IMR-90 (cell line): ENCODE results near the gene EIF1B. TPM values are rescaled to one million over a fixed set of nuclear protein-coding genes. Genes with fewer than 3 reads are reported as not detected.

ENCODE experiments used
- ATAC-seq: fragments of 200-7000 bp; cut with Tn5 transposase; 2 replicates; pipeline ENCODE4 v1.9.1; 2020; ENCODE audit warnings: low read depth, mild to moderate bottlenecking, moderate library complexity
- Bru-seq: library from RNA; stranded (reverse); fragments of 400-500 nt; gene quantifications from one replicate; lab custom pipeline; 2021; lab: Mats Ljungman, UMichigan
- BruChase-seq, 2 experiments: library from RNA; stranded (reverse); fragments of 400-500 nt; gene quantifications; one replicate each; lab custom pipeline; 2021; lab: Mats Ljungman, UMichigan
- BruUV-seq: library from RNA; stranded (reverse); fragments of 400-500 nt; replicated peaks from 2 replicates; lab custom pipeline; 2021; lab: Mats Ljungman, UMichigan
- CTCF ChIA-PET: fragments of 300-600 bp; formaldehyde crosslinking; extraction: SDS; loops from one replicate; lab custom pipeline; 2021; ENCODE audit warnings: antibody characterized with exemption; lab: Yijun Ruan, JAX
- POLR2A ChIA-PET: fragments of 300-600 bp; sonication (Branson Sonifier 250); formaldehyde crosslinking; loops from one replicate; lab custom pipeline; 2022; ENCODE audit warnings: antibody characterized with exemption; ENCODE audit not compliant: unreplicated experiment; lab: Charles Lee
- DNase-seq: peaks from one replicate; pipeline ENCODE4 v3.0.0; 2013
- H2AFZ ChIP-seq: replicated peaks from 2 replicates; pipeline ENCODE3; 2013; ENCODE audit warnings: low read length, mild to moderate bottlenecking; ENCODE audit not compliant: poor library complexity
- H2AK5ac ChIP-seq: 2 replicates; pipeline ENCODE4 v1.6.1; 2013; ENCODE audit warnings: low read depth, low read length, inconsistent platforms
- H2AK9ac ChIP-seq: replicated peaks from 2 replicates; pipeline ENCODE3; 2013; ENCODE audit warnings: mild to moderate bottlenecking, low read depth, low read length, moderate library complexity; ENCODE audit not compliant: poor library complexity
- H2BK120ac ChIP-seq: 2 replicates; pipeline ENCODE4 v1.6.1; 2013; ENCODE audit warnings: low read depth, low read length, inconsistent platforms
- H2BK15ac ChIP-seq: 3 replicates; pipeline ENCODE4 v1.6.1; 2013; ENCODE audit warnings: low read depth, low read length, inconsistent platforms
- H2BK20ac ChIP-seq: 2 replicates; pipeline ENCODE4 v1.6.1; 2013; ENCODE audit warnings: low read depth, mild to moderate bottlenecking, inconsistent platforms, low read length, moderate library complexity
- H2BK5ac ChIP-seq: 2 replicates; pipeline ENCODE4 v1.6.1; 2013; ENCODE audit warnings: mild to moderate bottlenecking, low read depth, low read length, inconsistent platforms; ENCODE audit not compliant: poor library complexity, severe bottlenecking
- H3K14ac ChIP-seq: replicated peaks from 2 replicates; pipeline ENCODE4 v1.6.1; 2013; ENCODE audit warnings: low read depth, low read length, inconsistent platforms
- H3K18ac ChIP-seq: 2 replicates; pipeline ENCODE4 v1.6.1; 2013; ENCODE audit warnings: low read depth, low read length, control low read depth
- H3K23ac ChIP-seq: 2 replicates; pipeline ENCODE4 v1.6.1; 2013; ENCODE audit warnings: low read depth, low read length, inconsistent platforms
- H3K27ac ChIP-seq: 2 replicates; pipeline ENCODE4 v1.5.1; 2013; ENCODE audit warnings: mild to moderate bottlenecking, control low read depth, low read length; ENCODE audit not compliant: insufficient read depth
- H3K27me3 ChIP-seq: 2 replicates; pipeline ENCODE4 v1.6.1; 2013; ENCODE audit warnings: low read length; ENCODE audit not compliant: control insufficient read depth, insufficient read depth
- H3K36me3 ChIP-seq: 2 replicates; pipeline ENCODE4 v1.6.1; 2013; ENCODE audit warnings: low read length, mixed read lengths; ENCODE audit not compliant: control insufficient read depth, insufficient read depth
- H3K4ac ChIP-seq: 2 replicates; pipeline ENCODE4 v1.6.1; 2013; ENCODE audit warnings: low read depth, low read length, inconsistent platforms
- H3K4me1 ChIP-seq: 2 replicates; pipeline ENCODE4 v1.6.1; 2013; ENCODE audit warnings: low read length, mixed read lengths; ENCODE audit not compliant: control insufficient read depth, insufficient read depth
- H3K4me2 ChIP-seq: 2 replicates; pipeline ENCODE4 v1.6.1; 2013; ENCODE audit warnings: low read depth, mild to moderate bottlenecking, control low read depth, low read length, moderate library complexity
- H3K4me3 ChIP-seq: 2 replicates; pipeline ENCODE4 v1.5.1; 2013; ENCODE audit warnings: low read depth, mild to moderate bottlenecking, control low read depth, low read length, moderate library complexity; ENCODE audit not compliant: insufficient read depth
- H3K56ac ChIP-seq: 2 replicates; pipeline ENCODE4 v1.6.1; 2013; ENCODE audit warnings: low read length, inconsistent platforms; ENCODE audit not compliant: insufficient read depth; ENCODE audit errors: extremely low read depth
- H3K79me1 ChIP-seq, 2 experiments: 2 replicates each; pipeline ENCODE4 v1.6.1; 2013; ENCODE audit warnings: low read length in 2 of 2, inconsistent platforms in 1 of 2, low read depth in 1 of 2
- H3K9ac ChIP-seq: 2 replicates; pipeline ENCODE4 v1.6.1; 2013; ENCODE audit warnings: low read depth, low read length, control low read depth
- H3K9me1 ChIP-seq: 2 replicates; pipeline ENCODE4 v1.6.1; 2013; ENCODE audit warnings: low read length, inconsistent platforms; ENCODE audit not compliant: insufficient read depth
- H3K9me3 ChIP-seq: 2 replicates; pipeline ENCODE4 v1.6.1; 2013; ENCODE audit warnings: low read length; ENCODE audit not compliant: control insufficient read depth, insufficient read depth
- H4K20me1 ChIP-seq: 2 replicates; pipeline ENCODE4 v1.6.1; 2013; ENCODE audit warnings: low read length, inconsistent platforms; ENCODE audit not compliant: insufficient read depth
- H4K5ac ChIP-seq: 2 replicates; pipeline ENCODE4 v1.6.1; 2013; ENCODE audit warnings: mild to moderate bottlenecking, low read depth, low read length, control low read depth
- H4K8ac ChIP-seq, 2 experiments: 2 replicates each; pipeline ENCODE4 v1.6.1; 2013; ENCODE audit warnings: low read depth in 2 of 2, low read length in 2 of 2, control low read depth in 1 of 2, inconsistent platforms in 1 of 2
- H4K91ac ChIP-seq: 2 replicates; pipeline ENCODE4 v1.6.1; 2013; ENCODE audit warnings: low read depth, low read length, inconsistent platforms; ENCODE audit not compliant: insufficient read depth
- BHLHE40 ChIP-seq: fragments of 150-350 bp; IDR thresholded peaks from 2 replicates; pipeline ENCODE4 v1.6.1; 2016; ENCODE audit warnings: mild to moderate bottlenecking, low read depth, low read length
- CEBPB ChIP-seq: IDR thresholded peaks from 2 replicates; pipeline ENCODE4 v1.6.1; 2012; ENCODE audit warnings: low read depth, low read length, improper control_type of control experiment
- FOS ChIP-seq: fragments of 150-350 bp; IDR thresholded peaks from 2 replicates; pipeline ENCODE4 v1.6.1; 2016; ENCODE audit warnings: low read depth, low read length
- MAZ ChIP-seq: IDR thresholded peaks from 2 replicates; pipeline ENCODE4 v1.6.1; 2012; ENCODE audit warnings: low read depth, mild to moderate bottlenecking, low read length, improper control_type of control experiment, moderate library complexity, borderline replicate concordance
- MXI1 ChIP-seq: IDR thresholded peaks from 2 replicates; pipeline ENCODE4 v1.6.1; 2012; ENCODE audit warnings: low read depth, mild to moderate bottlenecking, low read length, moderate library complexity, borderline replicate concordance
- NFE2L2 ChIP-seq: fragments of 150-350 bp; IDR thresholded peaks from 2 replicates; pipeline ENCODE4 v1.6.1; 2016; ENCODE audit warnings: low read depth, mild to moderate bottlenecking, low read length
- POLR2A ChIP-seq: IDR thresholded peaks from 2 replicates; pipeline ENCODE4 v1.6.1; 2012; ENCODE audit warnings: mild to moderate bottlenecking, low read depth, low read length
- RAD21 ChIP-seq: IDR thresholded peaks from 2 replicates; pipeline ENCODE4 v1.6.1; 2012; ENCODE audit warnings: low read length, improper control_type of control experiment
- RCOR1 ChIP-seq: IDR thresholded peaks from 2 replicates; pipeline ENCODE4 v1.6.1; 2012; ENCODE audit warnings: mild to moderate bottlenecking, low read length, improper control_type of control experiment; ENCODE audit not compliant: insufficient replicate concordance
- RFX5 ChIP-seq: IDR thresholded peaks from 2 replicates; pipeline ENCODE4 v1.8.0; 2012; ENCODE audit warnings: low read depth, mild to moderate bottlenecking, low read length, moderate library complexity
- SMC3 ChIP-seq: fragments of 150-350 bp; IDR thresholded peaks from 2 replicates; pipeline ENCODE4 v1.6.1; 2016; ENCODE audit warnings: low read depth, mild to moderate bottlenecking, antibody characterized with exemption, low read length, moderate library complexity
- WGBS, 2 experiments: methylation state at CpG; one replicate each; pipeline versions ENCODE4 v1.1.5 to v1.1.7; 2013; ENCODE audit warnings: missing lambda C conversion rate in 2 of 2; ENCODE audit not compliant: insufficient read length in 1 of 2; ENCODE audit errors: extremely low coverage in 2 of 2; 5-methylcytosine and 5-hydroxymethylcytosine counted together
- dilution Hi-C: fragments of 300-500 bp; cut with HindIII; formaldehyde crosslinking; loops from one replicate; pipeline ENCODE4 v1.14.3; 2018; ENCODE audit warnings: low sequenced_read_pairs; ENCODE audit not compliant: unreplicated experiment
- in situ Hi-C: fragments of 300-500 bp; cut with MboI; formaldehyde crosslinking; loops from 3 replicates; pipeline ENCODE4 v1.14.3; 2019; ENCODE audit warnings: low sequenced_read_pairs, inconsistent platforms, mixed read lengths
- intact Hi-C: fragments of 100-400 bp; cut with micrococcal nuclease; formaldehyde crosslinking; loops from 2 replicates; pipeline ENCODE4 v1.10.0; 2022
- long read RNA-seq: library from polyadenylated mRNA; unstranded; transcript quantifications from one replicate; pipeline ENCODE4 v2.0.0, GENCODE V29; 2021; ENCODE audit not compliant: unreplicated experiment
- polyA plus RNA-seq, 3 experiments: library from polyadenylated mRNA; depleted of rRNA; stranded (reverse); fragments of >200 nt; gene quantifications; 2 replicates each; pipeline ENCODE4 v1.2.3, GENCODE V29; 2012; ENCODE audit warnings: low replicate concordance in 1 of 3
- total RNA-seq: library from RNA; depleted of rRNA; stranded (reverse); fragments of >200 nt; gene quantifications from 2 replicates; pipeline ENCODE4 v1.2.3, GENCODE V29; 2012; rRNA removed
- TF ChIP-seq, protein P1 (sequence below): fragments of 150-350 bp; IDR thresholded peaks from 2 replicates; pipeline ENCODE4 v1.6.1; 2017; ENCODE audit warnings: mild to moderate bottlenecking, antibody characterized with exemption, low read length, low read depth
- TF ChIP-seq, protein P2 (sequence below): conservative IDR thresholded peaks from 2 replicates; pipeline ENCODE4 v1.5.1; 2012; ENCODE audit warnings: mild to moderate bottlenecking, low read depth, low read length, improper control_type of control experiment

Gene EIF1B
- total RNA-seq (11.3 and 14.2 TPM in 2 replicates), polyA plus RNA-seq (2012; rRNA removed) (20.9 and 25.9 TPM in 2 replicates), Bru-seq, nascent RNA (percentile 90 among the genes with signal in this experiment), BruChase-seq, experiment 1, labeled RNA remaining after a 6-hour chase (percentile 87 among the genes with signal in this experiment), BruChase-seq, experiment 2, labeled RNA remaining after a 2-hour chase (percentile 89 among the genes with signal in this experiment)
- polyA plus RNA-seq (2012; cell fraction: cytosol; rRNA removed), result 3.0 and 8.3 TPM in 2 replicates
- polyA plus RNA-seq (2012; cell fraction: nucleus; rRNA removed; ENCODE audit: low replicate concordance), result 6.3 and 22.6 TPM in 2 replicates
- long read RNA-seq, transcript EIF1B-201 (4 exons, 1,010 nt), result major isoform, 40 of 46 reads
- long read RNA-seq, partial matches to known transcripts, result 2 of 46 reads
- long read RNA-seq, other reads (novel, unspliced or antisense), result 4 of 46 reads

DNA sequence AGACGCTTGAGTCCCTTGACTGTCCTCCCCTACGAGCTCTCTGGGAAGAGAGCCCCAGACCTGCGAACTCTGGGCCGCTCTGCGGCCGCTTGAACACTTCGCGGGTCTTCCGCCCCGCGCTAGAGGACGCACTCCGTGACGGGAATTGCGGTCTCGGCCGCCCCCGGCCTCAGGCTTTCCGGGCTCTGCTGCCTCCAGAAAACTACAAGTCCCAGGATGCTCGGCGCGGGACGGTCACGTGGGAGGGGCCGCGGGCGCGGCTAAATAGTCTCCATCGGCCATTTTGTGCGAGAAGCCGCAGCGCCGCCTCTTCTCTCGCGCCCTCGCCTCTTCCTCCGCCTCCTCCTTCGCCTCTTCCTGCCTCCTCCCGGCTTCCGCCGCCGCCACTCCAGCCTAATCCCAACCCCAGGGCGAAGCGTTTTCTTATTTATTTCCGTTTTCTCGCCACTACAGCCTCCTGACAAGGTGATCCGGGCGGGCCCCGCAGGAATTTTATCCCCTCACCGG lies at the start of gene EIF1B:
Gene EIF1B (plus strand): TSS at position 290 of the 507 bp plus-strand sequence. CDS start 235 bp downstream, outside the sequence.
- no peaks in the 10 kb centered on the region for H3K9me3 ChIP-seq
- H3K14ac ChIP-seq, result peak within 1 kb of the TSS; percentile 65
- H3K36me3 ChIP-seq, result peaks cover 10% of the 10 kb centered on the region
- peak within 1 kb of the TSS; percentile 89 for H2AFZ ChIP-seq
- H3K27me3 ChIP-seq, result no peaks in the 10 kb centered on the region
- intact Hi-C loops, result no loop called here
- 0 out of 2 replicates have a peak, but pooled peaks cover 2% of the 10 kb centered on the region for H3K4me1 ChIP-seq
- peaks cover 8% of the 10 kb centered on the region for H3K9me1 ChIP-seq
- H2BK5ac ChIP-seq, result peak within 1 kb of the TSS; percentile 48
- H4K8ac ChIP-seq, result peak within 1 kb of the TSS; percentile 85 to 96
- BruUV-seq, result no TSS peak
- peak within 1 kb of the TSS; percentile 69 for H3K4me3 ChIP-seq
- peak within 1 kb of the TSS; percentile 29; the same call in 1 of the 2 replicates for H3K18ac ChIP-seq
- H3K79me1 ChIP-seq, result peaks cover 4 to 17% of the 10 kb centered on the region in 2 experiments; a peak in 3 of 4 replicates
- H2BK15ac ChIP-seq, result no peak within 1 kb of the TSS
- WGBS, 2 experiments, result 0% methylated on average over 47 of the region's 50 CpGs; no CpG with 5 or more reads in 1 of the 2 experiments
- H3K23ac ChIP-seq, result peak within 1 kb of the TSS; percentile 71
- H2AK9ac ChIP-seq, result peak within 1 kb of the TSS; percentile 93
- peak within 1 kb of the TSS; percentile 67 for H4K5ac ChIP-seq
- no peak within 1 kb of the TSS for H2AK5ac ChIP-seq
- no peak within 1 kb of the TSS for H2BK20ac ChIP-seq
- ATAC-seq (peak; percentile 92), DNase-seq (peak; percentile 96)
- ChIA-PET CTCF (interaction anchor here (0.5 to 2.0 kb wide), 4 partner anchors 8 to 948 kb away, joined by 3 to 7 read pairs (median 4); no protein-coding TSS in a partner anchor), POLR2A (interaction anchor here (0.5 kb wide), 1 partner anchor 154 kb away, joined by 4 read pairs; no protein-coding TSS in a partner anchor)
- dilution Hi-C loops, result no loop called here
- H3K4ac ChIP-seq, result peak within 1 kb of the TSS; percentile 86
- peak within 1 kb of the TSS; percentile 6 for H2BK120ac ChIP-seq
- no peaks in the 10 kb centered on the region for H4K20me1 ChIP-seq
- H3K9ac ChIP-seq, result peak within 1 kb of the TSS; percentile 86
- peak within 1 kb of the TSS; percentile 85 for H3K4me2 ChIP-seq
- in situ Hi-C loops, result no loop called here
- peak within 1 kb of the TSS; percentile 64 for H4K91ac ChIP-seq
- peak within 1 kb of the TSS; percentile 82 for H3K27ac ChIP-seq
- H3K56ac ChIP-seq, result peak within 1 kb of the TSS; percentile 84; the same call in 1 of the 2 replicates
- TF ChIP-seq MAZ (peak; percentile 82; the same call in 1 of the 2 replicates), CEBPB (no peak), SMC3 (peak; percentile 34), BHLHE40 (0 out of 2 replicates have a peak, but pooled peaks have one; percentile 26), POLR2A (peak; percentile 89), MXI1 (no peak; the same call in 1 of the 2 replicates), FOS (no peak; the same call in 1 of the 2 replicates), RCOR1 (no peak), RFX5 (no peak), RAD21 (peak; percentile 30; the same call in 1 of the 2 replicates), NFE2L2 (no peak)
- TF ChIP-seq, protein P1, sequence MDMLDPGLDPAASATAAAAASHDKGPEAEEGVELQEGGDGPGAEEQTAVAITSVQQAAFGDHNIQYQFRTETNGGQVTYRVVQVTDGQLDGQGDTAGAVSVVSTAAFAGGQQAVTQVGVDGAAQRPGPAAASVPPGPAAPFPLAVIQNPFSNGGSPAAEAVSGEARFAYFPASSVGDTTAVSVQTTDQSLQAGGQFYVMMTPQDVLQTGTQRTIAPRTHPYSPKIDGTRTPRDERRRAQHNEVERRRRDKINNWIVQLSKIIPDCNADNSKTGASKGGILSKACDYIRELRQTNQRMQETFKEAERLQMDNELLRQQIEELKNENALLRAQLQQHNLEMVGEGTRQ, result peak; percentile 99
- TF ChIP-seq, protein P2, sequence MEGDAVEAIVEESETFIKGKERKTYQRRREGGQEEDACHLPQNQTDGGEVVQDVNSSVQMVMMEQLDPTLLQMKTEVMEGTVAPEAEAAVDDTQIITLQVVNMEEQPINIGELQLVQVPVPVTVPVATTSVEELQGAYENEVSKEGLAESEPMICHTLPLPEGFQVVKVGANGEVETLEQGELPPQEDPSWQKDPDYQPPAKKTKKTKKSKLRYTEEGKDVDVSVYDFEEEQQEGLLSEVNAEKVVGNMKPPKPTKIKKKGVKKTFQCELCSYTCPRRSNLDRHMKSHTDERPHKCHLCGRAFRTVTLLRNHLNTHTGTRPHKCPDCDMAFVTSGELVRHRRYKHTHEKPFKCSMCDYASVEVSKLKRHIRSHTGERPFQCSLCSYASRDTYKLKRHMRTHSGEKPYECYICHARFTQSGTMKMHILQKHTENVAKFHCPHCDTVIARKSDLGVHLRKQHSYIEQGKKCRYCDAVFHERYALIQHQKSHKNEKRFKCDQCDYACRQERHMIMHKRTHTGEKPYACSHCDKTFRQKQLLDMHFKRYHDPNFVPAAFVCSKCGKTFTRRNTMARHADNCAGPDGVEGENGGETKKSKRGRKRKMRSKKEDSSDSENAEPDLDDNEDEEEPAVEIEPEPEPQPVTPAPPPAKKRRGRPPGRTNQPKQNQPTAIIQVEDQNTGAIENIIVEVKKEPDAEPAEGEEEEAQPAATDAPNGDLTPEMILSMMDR, result peak; percentile 98
